H1 (cell line): ENCODE results near the gene SUSD6. TPM values are rescaled to one million over a fixed set of nuclear protein-coding genes. Genes with fewer than 3 reads are reported as not detected.

ENCODE experiments used
- CTCF ChIA-PET: fragments of 300-600 bp; sonication (Branson Sonifier 250); formaldehyde crosslinking; loops from one replicate; lab custom pipeline; 2021; ENCODE audit not compliant: partially characterized antibody; lab: Charles Lee
- POLR2A ChIA-PET: fragments of 300-600 bp; sonication (Branson Sonifier 250); formaldehyde crosslinking; loops from one replicate; lab custom pipeline; 2021; ENCODE audit warnings: inconsistent platforms; ENCODE audit not compliant: partially characterized antibody; lab: Charles Lee
- DNase-seq, 2 experiments: peaks; one replicate each; pipeline versions ENCODE4 v3.0.0 to v3.0.0-alpha.2; 2010 to 2022; ENCODE audit warnings: low spot score in 2 of 2, low read depth in 1 of 2, mixed read lengths in 1 of 2
- FAIRE-seq: peaks from 2 replicates; lab custom pipeline; 2011; peaks lifted over from hg19 to GRCh38; lab: Jason Lieb, UNC
- H2AFZ ChIP-seq: 2 replicates; pipeline ENCODE4 v1.8.1; 2012; ENCODE audit warnings: low read length, inconsistent platforms
- H2AK5ac ChIP-seq: 2 replicates; pipeline ENCODE4 v1.6.1; 2013; ENCODE audit warnings: low read depth, low read length
- H2BK120ac ChIP-seq: replicated peaks from 2 replicates; pipeline ENCODE3; 2013; ENCODE audit warnings: low read depth, low read length, inconsistent platforms
- H2BK12ac ChIP-seq: 2 replicates; pipeline ENCODE4 v1.6.1; 2013; ENCODE audit warnings: low read depth, low read length
- H2BK15ac ChIP-seq: 2 replicates; pipeline ENCODE4 v1.6.1; 2013; ENCODE audit warnings: low read length
- H2BK20ac ChIP-seq: 2 replicates; pipeline ENCODE4 v1.6.1; 2013; ENCODE audit warnings: low read length
- H2BK5ac ChIP-seq: 2 replicates; pipeline ENCODE4 v1.6.1; 2013; ENCODE audit warnings: low read depth, low read length
- H3K14ac ChIP-seq: 2 replicates; pipeline ENCODE4 v1.6.1; 2013; ENCODE audit warnings: inconsistent platforms; ENCODE audit not compliant: insufficient read length
- H3K18ac ChIP-seq: 2 replicates; pipeline ENCODE4 v1.6.1; 2013; ENCODE audit warnings: low read length; ENCODE audit errors: extremely low read depth
- H3K23ac ChIP-seq: 2 replicates; pipeline ENCODE4 v1.6.1; 2013; ENCODE audit warnings: inconsistent platforms; ENCODE audit not compliant: insufficient read length
- H3K23me2 ChIP-seq: 2 replicates; pipeline ENCODE4 v1.6.1; 2013; ENCODE audit warnings: low read depth, low read length
- H3K27ac ChIP-seq: 2 replicates; pipeline ENCODE4 v1.6.1; 2011; ENCODE audit warnings: low read depth, low read length, inconsistent platforms
- H3K27me3 ChIP-seq, 4 experiments: replicated peaks in 1 of 4; 1 replicate in 1 of 4; 2 replicates in 3 of 4; pipeline versions ENCODE4 v1.6.1 to v1.8.1; 2011 to 2013; ENCODE audit warnings: low read length in 3 of 4, mild to moderate bottlenecking in 3 of 4, inconsistent platforms in 2 of 4, mixed read lengths in 2 of 4, moderate library complexity in 1 of 4; ENCODE audit not compliant: control insufficient read depth in 3 of 4, insufficient read depth in 3 of 4; ENCODE audit errors: extremely low read depth in 1 of 4
- H3K36me3 ChIP-seq, 4 experiments: 2 replicates each; pipeline versions ENCODE4 v1.6.1 to v1.8.1; 2011 to 2013; ENCODE audit warnings: mild to moderate bottlenecking in 4 of 4, low read length in 3 of 4, moderate library complexity in 2 of 4, control low read depth in 1 of 4, inconsistent platforms in 1 of 4; ENCODE audit not compliant: insufficient read depth in 4 of 4, control insufficient read depth in 2 of 4
- H3K4ac ChIP-seq: replicated peaks from 2 replicates; pipeline ENCODE3; 2013; ENCODE audit warnings: low read length, low read depth, mixed read lengths, inconsistent platforms; ENCODE audit not compliant: insufficient read length
- H3K4me1 ChIP-seq, 4 experiments: replicated peaks in 1 of 4; 1 replicate in 1 of 4; 2 replicates in 3 of 4; pipeline versions ENCODE4 v1.6.1 to v1.8.1; 2011 to 2013; ENCODE audit warnings: low read length in 3 of 4, inconsistent platforms in 2 of 4, mixed read lengths in 1 of 4; ENCODE audit not compliant: insufficient read depth in 4 of 4, control insufficient read depth in 3 of 4
- H3K4me2 ChIP-seq, 2 experiments: 2 replicates each; pipeline versions ENCODE4 v1.6.1 to v1.8.1; 2011 to 2013; ENCODE audit warnings: low read depth in 2 of 2, low read length in 2 of 2, control low read depth in 1 of 2, inconsistent platforms in 1 of 2, mild to moderate bottlenecking in 1 of 2; ENCODE audit not compliant: insufficient read depth in 1 of 2
- H3K4me3 ChIP-seq, 4 experiments: fragments of 200-600, 300-600 bp in 1 of 4; sonication (generic), shearing (Covaris generic), sonication (Bioruptor Twin) in 1 of 4; 2 replicates each; pipeline versions ENCODE4 v1.5.1 to v1.8.1; 2011 to 2016; ENCODE audit warnings: low read length in 4 of 4, low read depth in 3 of 4, control low read depth in 2 of 4, inconsistent platforms in 2 of 4, mild to moderate bottlenecking in 2 of 4, mixed read lengths in 1 of 4, moderate library complexity in 1 of 4; ENCODE audit not compliant: insufficient read depth in 2 of 4; ENCODE audit errors: extremely low read depth in 1 of 4
- H3K56ac ChIP-seq: replicated peaks from 2 replicates; pipeline ENCODE3; 2013; ENCODE audit warnings: low read depth, mild to moderate bottlenecking, mixed read lengths, low read length, inconsistent platforms; ENCODE audit not compliant: insufficient read length
- H3K79me1 ChIP-seq: 2 replicates; pipeline ENCODE4 v1.6.1; 2013; ENCODE audit warnings: low read depth, low read length, control low read depth
- H3K79me2 ChIP-seq, 2 experiments: 2 replicates each; pipeline versions ENCODE4 v1.6.1 to v1.8.1; 2012 to 2013; ENCODE audit warnings: low read length in 2 of 2, mild to moderate bottlenecking in 2 of 2, inconsistent platforms in 1 of 2; ENCODE audit not compliant: insufficient read depth in 2 of 2, control insufficient read depth in 1 of 2
- H3K9ac ChIP-seq, 4 experiments: replicated peaks in 1 of 4; 1 replicate in 1 of 4; 2 replicates in 3 of 4; pipeline versions ENCODE4 v1.6.1 to v1.8.1; 2011 to 2013; ENCODE audit warnings: low read depth in 3 of 4, low read length in 3 of 4, control low read depth in 2 of 4, mild to moderate bottlenecking in 2 of 4, moderate library complexity in 2 of 4, inconsistent platforms in 1 of 4; ENCODE audit errors: extremely low read depth in 1 of 4
- H3K9me3 ChIP-seq, 2 experiments: 2 replicates each; pipeline versions ENCODE4 v1.6.1 to v1.8.1; 2012 to 2013; ENCODE audit warnings: mild to moderate bottlenecking in 2 of 2, moderate library complexity in 2 of 2, control low read depth in 1 of 2, inconsistent platforms in 1 of 2, low read depth in 1 of 2, low read length in 1 of 2, mixed read lengths in 1 of 2; ENCODE audit not compliant: insufficient read depth in 2 of 2
- H4K20me1 ChIP-seq, 2 experiments: replicated peaks in 1 of 2; 2 replicates each; pipeline versions ENCODE3 to v1.8.1; 2011 to 2013; ENCODE audit warnings: inconsistent platforms in 2 of 2, low read length in 2 of 2, mild to moderate bottlenecking in 1 of 2; ENCODE audit not compliant: insufficient read depth in 2 of 2, control insufficient read depth in 1 of 2
- H4K5ac ChIP-seq: 2 replicates; pipeline ENCODE4 v1.6.1; 2013; ENCODE audit warnings: low read length, low read depth, mixed read lengths, inconsistent platforms; ENCODE audit not compliant: insufficient read length
- H4K8ac ChIP-seq: 2 replicates; pipeline ENCODE4 v1.8.0; 2013; ENCODE audit warnings: mild to moderate bottlenecking, moderate library complexity, low read length, inconsistent platforms; ENCODE audit not compliant: insufficient read depth; ENCODE audit errors: extremely low read depth
- H4K91ac ChIP-seq: replicated peaks from 2 replicates; pipeline ENCODE3; 2013; ENCODE audit warnings: low read length, mixed read lengths, inconsistent platforms; ENCODE audit not compliant: insufficient read length
- MAFK ChIP-seq: IDR thresholded peaks from 2 replicates; pipeline ENCODE4 v1.6.1; 2012; ENCODE audit warnings: low read depth, mild to moderate bottlenecking, improper control_type of control experiment, low read length
- NRF1 ChIP-seq: IDR thresholded peaks from 2 replicates; pipeline ENCODE4 v1.6.1; 2011; ENCODE audit warnings: mild to moderate bottlenecking, low read depth, low read length, improper control_type of control experiment
- POLR2A ChIP-seq, 2 experiments: IDR thresholded peaks; 1 replicate in 1 of 2; 2 replicates in 1 of 2; pipeline ENCODE4 v1.6.1; 2011; ENCODE audit warnings: low read depth in 2 of 2, low read length in 2 of 2, mild to moderate bottlenecking in 2 of 2; ENCODE audit errors: control extremely low read depth in 1 of 2
- RBBP5 ChIP-seq: IDR thresholded peaks from 2 replicates; pipeline ENCODE4 v1.7.1; 2012; ENCODE audit warnings: low read depth, mild to moderate bottlenecking, inconsistent platforms, low read length, moderate library complexity, borderline replicate concordance
- SIN3A ChIP-seq, 2 experiments: IDR thresholded peaks in 1 of 2; conservative IDR thresholded peaks in 1 of 2; 2 replicates each; pipeline ENCODE4 v1.6.1; 2011 to 2012; ENCODE audit warnings: low read length in 2 of 2, improper control_type of control experiment in 1 of 2, low read depth in 1 of 2, mild to moderate bottlenecking in 1 of 2
- SIRT6 ChIP-seq: IDR thresholded peaks from one replicate; pipeline ENCODE4 v1.7.1; 2012; ENCODE audit warnings: low read length, inconsistent platforms
- TAF1 ChIP-seq: IDR thresholded peaks from 2 replicates; pipeline ENCODE4 v1.6.1; 2011; ENCODE audit warnings: mild to moderate bottlenecking, low read depth, low read length
- WGBS, 2 experiments: shearing (Covaris generic) in 1 of 2; methylation state at CpG; one replicate each; pipeline versions ENCODE4 v1.1.6 to v1.1.7; 2013 to 2015; ENCODE audit warnings: low lambda C conversion rate in 2 of 2, mixed read lengths in 2 of 2, inconsistent platforms in 1 of 2, low coverage in 1 of 2, missing lambda C conversion rate in 1 of 2; ENCODE audit not compliant: insufficient replicate concordance in 2 of 2, insufficient coverage in 1 of 2, insufficient read length in 1 of 2; ENCODE audit errors: extremely low coverage in 1 of 2, missing lambda C conversion rate in 1 of 2; 5-methylcytosine and 5-hydroxymethylcytosine counted together
- polyA plus RNA-seq, 7 experiments: library from polyadenylated mRNA; depleted of rRNA in 3 of 7; stranded (reverse) in 5 of 7; unstranded in 2 of 7; fragments of >200 nt in 5 of 7; fragments of 200-250 nt in 2 of 7; gene quantifications; 1 replicate in 5 of 7; 2 replicates in 1 of 7; 4 replicates in 1 of 7; pipeline versions ENCODE4 v1.2.1 to v1.2.3, GENCODE V29; 2011 to 2013; ENCODE audit warnings: missing spikeins in 2 of 7, mixed read lengths in 2 of 7
- total RNA-seq: library from RNA; stranded (reverse); fragmentation: NEBNext Ultra II Directional; extraction: Animal tissue kit (Norgen Biotek cat#: 25700); gene quantifications from 2 replicates; pipeline ENCODE4 v1.2.1, GENCODE V29; 2021

SUSD6 gene
- total and polyA plus RNA-seq, 2 of the 8 experiments (the other 6 are each of a cell fraction or from before 2014, with no cell fraction given): 3.0 to 3.8 TPM

DNA sequence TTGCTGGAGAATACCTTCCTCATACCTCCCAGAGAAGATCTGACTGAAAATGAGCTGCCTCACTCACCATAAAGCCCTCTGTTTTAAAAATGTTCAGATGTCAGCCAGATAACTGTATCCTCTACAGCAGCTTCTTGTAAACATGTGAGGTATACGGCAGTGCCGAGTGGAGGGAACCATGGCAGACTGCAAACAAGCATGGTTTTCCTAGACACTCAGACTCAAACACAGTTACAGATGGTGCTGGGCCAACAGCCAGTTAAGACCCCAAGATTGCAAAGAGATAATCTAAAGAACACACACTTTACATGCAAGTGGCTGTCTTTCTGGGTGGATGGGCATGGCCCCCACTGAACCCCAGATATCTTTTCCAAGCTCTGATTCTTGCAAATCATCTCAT lies 20.1 kb upstream of the SUSD6 start:
- no peak for FAIRE-seq
- no peaks in the 10 kb centered on the region for H4K20me1 ChIP-seq
- CTCF ChIA-PET: interaction anchor here (0.9 to 1.2 kb wide), 5 partner anchors 10 to 135 kb away, joined by 3 to 4 read pairs (median 3); no protein-coding TSS in a partner anchor

More for the DNA sequence above, 20.1 kb upstream of the SUSD6 start:
- no peak overlapping the region for H3K14ac ChIP-seq
- no peak for TF ChIP-seq SIRT6
- no peak for TF ChIP-seq POLR2A (IDR thresholded peaks at IDR 0.05; ENCODE audit: control extremely low read depth in 1 of 2, low read depth in 2 of 2, low read length in 2 of 2)
- TF ChIP-seq SIN3A (conservative IDR thresholded peaks at IDR 0.05 in 1 of 2, IDR thresholded peaks at IDR 0.05 in 1 of 2; ENCODE audit: low read depth in 1 of 2, low read length in 2 of 2): no peak
- TF ChIP-seq TAF1: no peak
- TF ChIP-seq MAFK: no peak
- no peak for TF ChIP-seq RBBP5
- no peak for TF ChIP-seq NRF1
- no peak overlapping the region for H2AK5ac ChIP-seq
- no peak overlapping the region for H3K56ac ChIP-seq
- H3K23ac ChIP-seq: no peak overlapping the region
- H4K8ac ChIP-seq: no peak overlapping the region
- no peak overlapping the region for H2BK15ac ChIP-seq
- no peaks in the 10 kb centered on the region for H3K79me2 ChIP-seq
- no peak overlapping the region for H2BK5ac ChIP-seq
- DNase-seq: no peak
- POLR2A ChIA-PET: interaction anchor here (0.9 kb wide), 1 partner anchor 45 kb away, joined by 3 read pairs; no protein-coding TSS in a partner anchor
- no peaks in the 10 kb centered on the region for H3K23me2 ChIP-seq
- H3K9ac ChIP-seq: no peak overlapping the region
- H3K27me3 ChIP-seq: no peaks in the 10 kb centered on the region
- H4K5ac ChIP-seq: no peak overlapping the region
- H3K4ac ChIP-seq: no peak overlapping the region
- H2AFZ ChIP-seq: no peak overlapping the region
- no peaks in the 10 kb centered on the region; a peak in 1 of 7 replicates for H3K4me1 ChIP-seq
- no peaks in the 10 kb centered on the region for H3K9me3 ChIP-seq
- H2BK120ac ChIP-seq: no peak overlapping the region
- no peak overlapping the region for H2BK20ac ChIP-seq
- H4K91ac ChIP-seq: no peak overlapping the region
- H3K18ac ChIP-seq: no peak overlapping the region
- H3K27ac ChIP-seq: no peak overlapping the region
- no peaks in the 10 kb centered on the region for H3K79me1 ChIP-seq
- H2BK12ac ChIP-seq: no peak overlapping the region
- no peak overlapping the region for H3K4me2 ChIP-seq
- 97% methylated on average over 2 of the region's 2 CpGs; no CpG with 5 or more reads in 1 of the 2 experiments for WGBS, 2 experiments
- H3K36me3 ChIP-seq: no peaks in the 10 kb centered on the region
- no peak overlapping the region for H3K4me3 ChIP-seq
